Measurements from ENCODE around the gene SCAP.

Gene SCAP

GRCh38 chr3:47394881-47395280 is 80.9 kb downstream of the SCAP start:
- no peak overlapping the region for H3K9ac ChIP-seq (ENCODE audit: low read length)
- H4K20me1 ChIP-seq (ENCODE audit: low read depth, low read length) = no peaks in the 10 kb centered on the region
- no peaks in the 10 kb centered on the region for H3K36me3 ChIP-seq (ENCODE audit: low read length)
- H3K9me2 ChIP-seq (replicated peaks; ENCODE audit: insufficient read depth, low read length) = no peaks in the 10 kb centered on the region
- H3K4me2 ChIP-seq (ENCODE audit: low read depth, low read length, poor library complexity, severe bottlenecking) = no peak overlapping the region
- H3K79me2 ChIP-seq (ENCODE audit: insufficient read depth, low read length) = peaks cover 63% of the 10 kb centered on the region
- H3K9me3 ChIP-seq (ENCODE audit: insufficient read depth, low read length) = no peaks in the 10 kb centered on the region
- H3K4me3 ChIP-seq (ENCODE audit: insufficient read depth, low read length, poor library complexity, severe bottlenecking) = no peak overlapping the region
- no peak overlapping the region for H2AFZ ChIP-seq (ENCODE audit: low read depth, low read length, severe bottlenecking)
- no peak for TF ChIP-seq EZH2phosphoT487 (conservative IDR thresholded peaks at IDR 0.05; ENCODE audit: low read length)
- TF ChIP-seq, protein P1, sequence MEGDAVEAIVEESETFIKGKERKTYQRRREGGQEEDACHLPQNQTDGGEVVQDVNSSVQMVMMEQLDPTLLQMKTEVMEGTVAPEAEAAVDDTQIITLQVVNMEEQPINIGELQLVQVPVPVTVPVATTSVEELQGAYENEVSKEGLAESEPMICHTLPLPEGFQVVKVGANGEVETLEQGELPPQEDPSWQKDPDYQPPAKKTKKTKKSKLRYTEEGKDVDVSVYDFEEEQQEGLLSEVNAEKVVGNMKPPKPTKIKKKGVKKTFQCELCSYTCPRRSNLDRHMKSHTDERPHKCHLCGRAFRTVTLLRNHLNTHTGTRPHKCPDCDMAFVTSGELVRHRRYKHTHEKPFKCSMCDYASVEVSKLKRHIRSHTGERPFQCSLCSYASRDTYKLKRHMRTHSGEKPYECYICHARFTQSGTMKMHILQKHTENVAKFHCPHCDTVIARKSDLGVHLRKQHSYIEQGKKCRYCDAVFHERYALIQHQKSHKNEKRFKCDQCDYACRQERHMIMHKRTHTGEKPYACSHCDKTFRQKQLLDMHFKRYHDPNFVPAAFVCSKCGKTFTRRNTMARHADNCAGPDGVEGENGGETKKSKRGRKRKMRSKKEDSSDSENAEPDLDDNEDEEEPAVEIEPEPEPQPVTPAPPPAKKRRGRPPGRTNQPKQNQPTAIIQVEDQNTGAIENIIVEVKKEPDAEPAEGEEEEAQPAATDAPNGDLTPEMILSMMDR (IDR thresholded peaks at IDR 0.05; ENCODE audit: insufficient read depth, low read length, poor library complexity, severe bottlenecking) = no peak
- no peak overlapping the region for H3K27ac ChIP-seq (ENCODE audit: low read depth, low read length)
- no peaks in the 10 kb centered on the region for H3K27me3 ChIP-seq (ENCODE audit: low read length)
- H3F3A ChIP-seq (ENCODE audit: insufficient read depth) = no peaks in the 10 kb centered on the region

GRCh38 chr3:47394140-47394870 is 81.4 kb downstream of the SCAP start:
- Histone ChIP-seq H4K20me1 (ENCODE audit: low read depth, low read length) (no peaks in the 10 kb centered on the region), H3K36me3 (ENCODE audit: low read length) (no peaks in the 10 kb centered on the region)

GRCh38 chr3:47392933-47393332 is 82.8 kb downstream of the SCAP start:
- Histone ChIP-seq H3K4me2 (ENCODE audit: low read depth, low read length, poor library complexity, severe bottlenecking) (no peak overlapping the region), H3K9me3 (ENCODE audit: insufficient read depth, low read length) (no peaks in the 10 kb centered on the region), H3K27ac (ENCODE audit: low read depth, low read length) (no peak overlapping the region), H3K79me2 (ENCODE audit: insufficient read depth, low read length) (peaks cover 71% of the 10 kb centered on the region), H3K4me3 (ENCODE audit: insufficient read depth, low read length, poor library complexity, severe bottlenecking) (no peak overlapping the region), H3K9ac (ENCODE audit: low read length) (no peak overlapping the region), H3K9me2 (replicated peaks; ENCODE audit: insufficient read depth, low read length) (no peaks in the 10 kb centered on the region), H3F3A (ENCODE audit: insufficient read depth) (no peaks in the 10 kb centered on the region), H2AFZ (ENCODE audit: low read depth, low read length, severe bottlenecking) (no peak overlapping the region), H4K20me1 (ENCODE audit: low read depth, low read length) (no peaks in the 10 kb centered on the region), H3K27me3 (ENCODE audit: low read length) (no peaks in the 10 kb centered on the region), H3K36me3 (ENCODE audit: low read length) (no peaks in the 10 kb centered on the region)
- no peak for TF ChIP-seq EZH2phosphoT487 (conservative IDR thresholded peaks at IDR 0.05; ENCODE audit: low read length)
- TF ChIP-seq, protein P1 (IDR thresholded peaks at IDR 0.05; ENCODE audit: insufficient read depth, low read length, poor library complexity, severe bottlenecking) = no peak

More at GRCh38 chr3:47394140-47394870, 81.4 kb downstream of the SCAP start:
- no peak overlapping the region for H3K4me3 ChIP-seq (ENCODE audit: insufficient read depth, low read length, poor library complexity, severe bottlenecking)
- TF ChIP-seq, protein P1 (IDR thresholded peaks at IDR 0.05; ENCODE audit: insufficient read depth, low read length, poor library complexity, severe bottlenecking) = no peak
- TF ChIP-seq EZH2phosphoT487 (conservative IDR thresholded peaks at IDR 0.05; ENCODE audit: low read length) = no peak
- H2AFZ ChIP-seq (ENCODE audit: low read depth, low read length, severe bottlenecking) = no peak overlapping the region
- no peaks in the 10 kb centered on the region for H3K9me3 ChIP-seq (ENCODE audit: insufficient read depth, low read length)
- no peaks in the 10 kb centered on the region for H3F3A ChIP-seq (ENCODE audit: insufficient read depth)
- no peaks in the 10 kb centered on the region for H3K9me2 ChIP-seq (replicated peaks; ENCODE audit: insufficient read depth, low read length)
- no peak overlapping the region for H3K4me2 ChIP-seq (ENCODE audit: low read depth, low read length, poor library complexity, severe bottlenecking)
- H3K27ac ChIP-seq (ENCODE audit: low read depth, low read length) = no peak overlapping the region
- H3K79me2 ChIP-seq (ENCODE audit: insufficient read depth, low read length) = peaks cover 63% of the 10 kb centered on the region
- no peak overlapping the region for H3K9ac ChIP-seq (ENCODE audit: low read length)
- no peaks in the 10 kb centered on the region for H3K27me3 ChIP-seq (ENCODE audit: low read length)
